Measurements from ENCODE around the gene QKI. TPM values are rescaled to one million over a fixed set of nuclear protein-coding genes. Genes with fewer than 3 reads are reported as not detected.

The QKI gene
- total and polyA plus RNA-seq, 3 donors from 2014 or later, result 148 to 366 (median 315) TPM

GRCh38 chr6:163617549-163617948 lies 203.0 kb downstream of the QKI start:
- Histone ChIP-seq H3K36me3 (ENCODE audit: low read depth, missing control alignments) (no peaks in the 10 kb centered on the region), H3K27ac (no peak overlapping the region), H3K9me3 (no peaks in the 10 kb centered on the region), H3K4me3 (no peak overlapping the region), H3K27me3 (no peaks in the 10 kb centered on the region), H3K4me1 (no peaks in the 10 kb centered on the region)
- TF ChIP-seq POLR2A (IDR thresholded peaks at IDR 0.05), result no peak
- no peak for TF ChIP-seq CTCF (IDR thresholded peaks at IDR 0.05)
- 97 to 98% methylated on average over 6 of the region's 6 CpGs for WGBS, 2 donors
- intact Hi-C loops (cut with DNase I; ENCODE audit: low total_unique reads), result no loop called here
- no peak for DNase-seq

- H3K36me3 ChIP-seq (ENCODE audit: low read depth, missing control alignments), result no peaks in the 10 kb centered on the region
- H3K4me3 ChIP-seq, result no peak overlapping the region
- H3K27ac ChIP-seq, result no peak overlapping the region
- 98 to 99% methylated on average over 4 to 5 of the region's 5 CpGs for WGBS, 2 donors
- intact Hi-C loops (cut with DNase I; ENCODE audit: low total_unique reads), result no loop called here
- no peaks in the 10 kb centered on the region for H3K27me3 ChIP-seq
- H3K4me1 ChIP-seq, result no peaks in the 10 kb centered on the region
- H3K9me3 ChIP-seq, result no peaks in the 10 kb centered on the region
- DNase-seq, result no peak
- TF ChIP-seq CTCF (IDR thresholded peaks at IDR 0.05) (no peak), POLR2A (IDR thresholded peaks at IDR 0.05) (no peak)
Measured at GRCh38 chr6:163620101-163620500, 205.6 kb downstream of the QKI start.

- Histone ChIP-seq H3K4me1 (no peaks in the 10 kb centered on the region), H3K36me3 (ENCODE audit: low read depth, missing control alignments) (no peaks in the 10 kb centered on the region), H3K4me3 (no peak overlapping the region), H3K27me3 (no peaks in the 10 kb centered on the region), H3K27ac (no peak overlapping the region), H3K9me3 (no peaks in the 10 kb centered on the region)
- intact Hi-C loops (cut with DNase I; ENCODE audit: low total_unique reads), result no loop called here
- TF ChIP-seq POLR2A (IDR thresholded peaks at IDR 0.05) (no peak), CTCF (IDR thresholded peaks at IDR 0.05) (no peak)
- 83 to 88% methylated on average over 16 of the region's 16 CpGs for WGBS, 2 donors
- DNase-seq, result no peak
Measured at GRCh38 chr6:163620670-163621330, 206.3 kb downstream of the QKI start.

- WGBS, 2 donors, result 91 to 94% methylated on average over 3 of the region's 3 CpGs
Measured at GRCh38 chr6:163625265-163625664, 210.7 kb downstream of the QKI start.

More at GRCh38 chr6:163625265-163625664, 210.7 kb downstream of the QKI start:
- no peaks in the 10 kb centered on the region for H3K4me1 ChIP-seq
- H3K9me3 ChIP-seq, result no peaks in the 10 kb centered on the region
- H3K4me3 ChIP-seq, result no peak overlapping the region
- no peaks in the 10 kb centered on the region for H3K27me3 ChIP-seq
- intact Hi-C loops (cut with DNase I; ENCODE audit: low total_unique reads), result no loop called here
- DNase-seq, result no peak
- no peaks in the 10 kb centered on the region for H3K36me3 ChIP-seq (ENCODE audit: low read depth, missing control alignments)
- TF ChIP-seq CTCF (IDR thresholded peaks at IDR 0.05) (no peak), POLR2A (IDR thresholded peaks at IDR 0.05) (no peak)
- no peak overlapping the region for H3K27ac ChIP-seq
